ENCODE results near the gene FHIT.

DNA sequence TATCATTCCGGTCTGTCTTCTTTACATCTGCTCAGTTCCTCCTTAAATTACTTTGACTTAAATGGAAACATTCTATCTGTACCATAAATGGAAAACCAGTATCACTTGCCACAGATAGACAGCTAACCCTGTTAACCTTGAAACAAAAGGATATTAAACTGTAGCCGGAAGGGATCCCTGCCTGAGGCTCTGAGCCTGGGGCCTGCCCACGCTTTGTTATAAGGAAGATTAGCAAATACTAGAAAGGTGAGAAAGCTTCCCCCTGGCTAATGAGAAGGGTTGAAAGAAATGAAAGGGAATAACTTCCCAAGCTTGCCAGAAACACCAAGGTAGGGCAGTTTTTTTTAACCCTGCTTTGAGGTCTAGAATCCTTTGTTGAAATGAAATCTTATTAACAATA, 927.6 kb downstream of the FHIT start:
- TF ChIP-seq POLR2AphosphoS5 (IDR thresholded peaks at IDR 0.05) (no peak), POLR2A (IDR thresholded peaks at IDR 0.05; ENCODE audit: low read depth) (no peak)
- TF ChIP-seq, protein P1, sequence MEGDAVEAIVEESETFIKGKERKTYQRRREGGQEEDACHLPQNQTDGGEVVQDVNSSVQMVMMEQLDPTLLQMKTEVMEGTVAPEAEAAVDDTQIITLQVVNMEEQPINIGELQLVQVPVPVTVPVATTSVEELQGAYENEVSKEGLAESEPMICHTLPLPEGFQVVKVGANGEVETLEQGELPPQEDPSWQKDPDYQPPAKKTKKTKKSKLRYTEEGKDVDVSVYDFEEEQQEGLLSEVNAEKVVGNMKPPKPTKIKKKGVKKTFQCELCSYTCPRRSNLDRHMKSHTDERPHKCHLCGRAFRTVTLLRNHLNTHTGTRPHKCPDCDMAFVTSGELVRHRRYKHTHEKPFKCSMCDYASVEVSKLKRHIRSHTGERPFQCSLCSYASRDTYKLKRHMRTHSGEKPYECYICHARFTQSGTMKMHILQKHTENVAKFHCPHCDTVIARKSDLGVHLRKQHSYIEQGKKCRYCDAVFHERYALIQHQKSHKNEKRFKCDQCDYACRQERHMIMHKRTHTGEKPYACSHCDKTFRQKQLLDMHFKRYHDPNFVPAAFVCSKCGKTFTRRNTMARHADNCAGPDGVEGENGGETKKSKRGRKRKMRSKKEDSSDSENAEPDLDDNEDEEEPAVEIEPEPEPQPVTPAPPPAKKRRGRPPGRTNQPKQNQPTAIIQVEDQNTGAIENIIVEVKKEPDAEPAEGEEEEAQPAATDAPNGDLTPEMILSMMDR (IDR thresholded peaks at IDR 0.05), result no peak

All from esophagus muscularis mucosa (tissue), 3 donors.